Naive B cell (primary cell): Measurements from ENCODE around the gene CCNE1. TPM values are rescaled to one million over a fixed set of nuclear protein-coding genes. Genes with fewer than 3 reads are reported as not detected.

ENCODE experiments used
- ATAC-seq, 2 donors: fragments of 150-1000 bp; cut with Tn5 transposase; 2 replicates each; pipeline ENCODE4 v1.10.0; 2021; ENCODE audit warnings: low read depth in 2 of 2, mild to moderate bottlenecking in 2 of 2, moderate library complexity in 2 of 2
- DNase-seq: peaks from one replicate; pipeline ENCODE4 v3.0.0; 2022
- H3K27ac Mint-ChIP-seq, 6 donors: one replicate each; pipeline ENCODE4 v1.8.0; 2020 to 2022; ENCODE audit warnings: mild to moderate bottlenecking in 6 of 6, mixed read lengths in 6 of 6, moderate library complexity in 5 of 6, inconsistent platforms in 2 of 6
- H3K27me3 Mint-ChIP-seq, 3 donors: one replicate each; pipeline ENCODE4 v1.8.0; 2021 to 2022; ENCODE audit warnings: mixed read lengths in 3 of 3, mild to moderate bottlenecking in 1 of 3
- H3K36me3 Mint-ChIP-seq, 2 donors: one replicate each; pipeline ENCODE4 v1.8.0; 2020 to 2022; ENCODE audit warnings: mixed read lengths in 2 of 2, inconsistent platforms in 1 of 2, mild to moderate bottlenecking in 1 of 2
- H3K4me1 Mint-ChIP-seq, 3 donors: one replicate each; pipeline ENCODE4 v1.8.0; 2020 to 2022; ENCODE audit warnings: mixed read lengths in 3 of 3, inconsistent platforms in 1 of 3, mild to moderate bottlenecking in 1 of 3, moderate library complexity in 1 of 3
- H3K4me3 Mint-ChIP-seq, 8 donors: one replicate each; pipeline ENCODE4 v1.8.0; 2020 to 2022; ENCODE audit warnings: mild to moderate bottlenecking in 8 of 8, mixed read lengths in 8 of 8, moderate library complexity in 8 of 8, inconsistent platforms in 2 of 8
- H3K9me3 Mint-ChIP-seq, 7 donors: one replicate each; pipeline ENCODE4 v1.8.0; 2020 to 2022; ENCODE audit warnings: mixed read lengths in 7 of 7, mild to moderate bottlenecking in 5 of 7, inconsistent platforms in 2 of 7, moderate library complexity in 1 of 7
- polyA plus RNA-seq, 6 donors: library from polyadenylated mRNA; unstranded; fragments of 300-500 nt; fragmentation: Illumina TruSeq; gene quantifications; one replicate each; pipeline ENCODE4 v1.2.3, GENCODE V29; 2021; ENCODE audit warnings: low read depth in 6 of 6

Gene CCNE1
- polyA plus RNA-seq, 6 donors from 2014 or later, result not detected

- Mint-ChIP-seq H3K27ac (no peak overlapping the region), H3K4me3 (no peak overlapping the region), H3K27me3 (peaks cover 0 to 37% (median 13%) of the 10 kb centered on the region in 3 donors), H3K4me1 (peaks cover 24 to 25% (median 24%) of the 10 kb centered on the region in 3 donors), H3K36me3 (no peaks in the 10 kb centered on the region), H3K9me3 (no peaks in the 10 kb centered on the region)
- no peak for DNase-seq
- ATAC-seq, result no peak
Observed at GRCh38 chr19:29834991-29835846, 23.4 kb downstream of the CCNE1 start.

GRCh38 chr19:29836409-29836825 lies 24.6 kb downstream of the CCNE1 start:
- Mint-ChIP-seq H3K27ac (peak overlapping the region in 1 of 6 donors; percentile 20), H3K27me3 (peaks cover 0 to 37% (median 25%) of the 10 kb centered on the region in 3 donors), H3K4me3 (peak overlapping the region in 2 of 8 donors; percentile 30 to 66), H3K9me3 (no peaks in the 10 kb centered on the region), H3K4me1 (peaks cover 15 to 17% (median 16%) of the 10 kb centered on the region in 3 donors), H3K36me3 (no peaks in the 10 kb centered on the region)
- ATAC-seq (no peak), DNase-seq (no peak)

GRCh38 chr19:29837448-29837981 lies 25.7 kb downstream of the CCNE1 start:
- DNase-seq (peak; percentile 60), ATAC-seq (peak; percentile 94 to 98)
- Mint-ChIP-seq H3K27me3 (peaks cover 0 to 36% (median 33%) of the 10 kb centered on the region in 3 donors), H3K27ac (peak overlapping the region in 5 of 6 donors; percentile 77 to 96 (median 84)), H3K9me3 (peaks cover 0 to 2% (median 0%) of the 10 kb centered on the region in 7 donors), H3K4me3 (peak overlapping the region in 7 of 8 donors; percentile 17 to 81 (median 30)), H3K4me1 (peaks cover 10 to 19% (median 12%) of the 10 kb centered on the region in 3 donors), H3K36me3 (no peaks in the 10 kb centered on the region)

GRCh38 chr19:29837996-29838395 lies 26.2 kb downstream of the CCNE1 start:
- DNase-seq, result no peak
- peaks cover 0 to 32% (median 32%) of the 10 kb centered on the region in 3 donors for H3K27me3 Mint-ChIP-seq
- no peaks in the 10 kb centered on the region for H3K36me3 Mint-ChIP-seq
- no peak for ATAC-seq
- peak overlapping the region in 1 of 8 donors; percentile 17 for H3K4me3 Mint-ChIP-seq
- H3K4me1 Mint-ChIP-seq, result peaks cover 10 to 19% (median 12%) of the 10 kb centered on the region in 3 donors
- H3K27ac Mint-ChIP-seq, result peak overlapping the region in 3 of 6 donors; percentile 77 to 96 (median 84)
- peaks cover 0 to 2% (median 0%) of the 10 kb centered on the region in 7 donors for H3K9me3 Mint-ChIP-seq

- ATAC-seq, result no peak
- Mint-ChIP-seq H3K27ac (no peak overlapping the region), H3K4me1 (peaks cover 13 to 27% (median 16%) of the 10 kb centered on the region in 3 donors), H3K9me3 (peaks cover 0 to 2% (median 0%) of the 10 kb centered on the region in 7 donors), H3K4me3 (no peak overlapping the region), H3K27me3 (peaks cover 0 to 20% (median 15%) of the 10 kb centered on the region in 3 donors), H3K36me3 (no peaks in the 10 kb centered on the region)
- no peak for DNase-seq
Observed at GRCh38 chr19:29840066-29840950, 28.5 kb downstream of the CCNE1 start.

GRCh38 chr19:29841209-29841558 lies 29.4 kb downstream of the CCNE1 start:
- Mint-ChIP-seq H3K4me1 (peaks cover 22 to 33% (median 24%) of the 10 kb centered on the region in 3 donors), H3K36me3 (no peaks in the 10 kb centered on the region), H3K9me3 (peaks cover 0 to 2% (median 0%) of the 10 kb centered on the region in 7 donors), H3K4me3 (peak overlapping the region in 1 of 8 donors; percentile 48), H3K27me3 (peaks cover 0 to 20% (median 10%) of the 10 kb centered on the region in 3 donors), H3K27ac (peak overlapping the region in 1 of 6 donors; percentile 59)
- ATAC-seq (no peak), DNase-seq (no peak)

GRCh38 chr19:29841559-29842367 lies 30.0 kb downstream of the CCNE1 start:
- no peak overlapping the region for H3K27ac Mint-ChIP-seq
- H3K27me3 Mint-ChIP-seq, result peaks cover 0 to 20% (median 10%) of the 10 kb centered on the region in 3 donors
- no peak for ATAC-seq
- DNase-seq, result no peak
- H3K9me3 Mint-ChIP-seq, result peaks cover 0 to 2% (median 0%) of the 10 kb centered on the region in 7 donors
- peak overlapping the region in 4 of 8 donors; percentile 29 to 61 (median 54) for H3K4me3 Mint-ChIP-seq
- H3K4me1 Mint-ChIP-seq, result peaks cover 21 to 32% (median 23%) of the 10 kb centered on the region in 3 donors
- H3K36me3 Mint-ChIP-seq, result no peaks in the 10 kb centered on the region

- Mint-ChIP-seq H3K4me1 (peaks cover 12 to 24% (median 14%) of the 10 kb centered on the region in 3 donors), H3K27me3 (peaks cover 0 to 22% (median 14%) of the 10 kb centered on the region in 3 donors), H3K36me3 (no peaks in the 10 kb centered on the region), H3K4me3 (peak overlapping the region in 6 of 8 donors; percentile 5 to 61 (median 46)), H3K27ac (no peak overlapping the region), H3K9me3 (peaks cover 0 to 2% (median 0%) of the 10 kb centered on the region in 7 donors)
- DNase-seq (no peak), ATAC-seq (no peak)
Observed at GRCh38 chr19:29842471-29843179, 30.8 kb downstream of the CCNE1 start.

- peaks cover 12 to 21% (median 12%) of the 10 kb centered on the region in 3 donors for H3K4me1 Mint-ChIP-seq
- H3K27ac Mint-ChIP-seq, result peak overlapping the region in 5 of 6 donors; percentile 5 to 95 (median 69)
Observed at GRCh38 chr19:29843180-29844051, 31.6 kb downstream of the CCNE1 start.

GRCh38 chr19:29844891-29845573 lies 33.2 kb downstream of the CCNE1 start:
- peak overlapping the region; percentile 65 to 98 (median 92) for H3K27ac Mint-ChIP-seq
- no peaks in the 10 kb centered on the region for H3K36me3 Mint-ChIP-seq
- peaks cover 0 to 4% (median 0%) of the 10 kb centered on the region in 7 donors for H3K9me3 Mint-ChIP-seq
- H3K4me3 Mint-ChIP-seq, result peak overlapping the region; percentile 90 to 98 (median 94)
- peaks cover 12 to 21% (median 12%) of the 10 kb centered on the region in 3 donors for H3K4me1 Mint-ChIP-seq
- peak; percentile 74 to 79 for ATAC-seq
- H3K27me3 Mint-ChIP-seq, result peaks cover 16 to 39% (median 34%) of the 10 kb centered on the region in 3 donors
- DNase-seq, result peak; percentile 92

More at GRCh38 chr19:29843180-29844051, 31.6 kb downstream of the CCNE1 start:
- Mint-ChIP-seq H3K36me3 (no peaks in the 10 kb centered on the region), H3K27me3 (peaks cover 4 to 30% (median 20%) of the 10 kb centered on the region in 3 donors), H3K4me3 (peak overlapping the region; percentile 59 to 92 (median 76)), H3K9me3 (peaks cover 0 to 4% (median 0%) of the 10 kb centered on the region in 7 donors)
- peak; percentile 35 for DNase-seq
- no peak for ATAC-seq
